HG03442 (cell line): ENCODE results near the gene HELZ.

Source experiments
- ATAC-seq: cut with Tn5 transposase; IDR thresholded peaks from one replicate; pipeline ENCODE4 v1.9.1; 2021; ENCODE audit warnings: mild to moderate bottlenecking, moderate library complexity; ENCODE audit not compliant: unreplicated experiment

Gene HELZ

GRCh38 chr17:67238991-67239390 lies 6.0 kb downstream of the HELZ start:
- no peak for ATAC-seq

DNA sequence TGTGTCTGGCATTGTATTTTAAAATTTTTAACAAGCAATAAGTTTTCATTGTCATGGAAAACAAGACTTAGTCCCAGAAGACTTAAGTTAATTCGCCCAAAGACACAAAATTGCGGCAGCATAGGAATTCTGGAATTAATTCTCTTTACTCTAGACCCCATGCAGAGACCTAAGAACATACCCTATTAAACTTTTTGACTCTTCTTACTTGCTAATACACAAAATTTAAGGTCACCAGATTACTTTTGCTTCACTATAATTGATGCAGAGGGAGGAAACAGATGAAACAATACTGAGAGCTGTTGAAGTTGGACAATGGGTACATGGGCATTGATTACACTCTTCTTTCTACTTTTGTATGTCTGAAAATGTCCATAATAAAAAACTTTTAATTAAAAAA lies 12.6 kb downstream of the HELZ start:
- no peak for ATAC-seq

GRCh38 chr17:67229109-67229955 lies 15.7 kb downstream of the HELZ start:
- no peak for ATAC-seq

GRCh38 chr17:67227488-67227887 lies 17.5 kb downstream of the HELZ start:
- no peak for ATAC-seq

- ATAC-seq, result no peak
Measured at GRCh38 chr17:67225316-67225715, 19.7 kb downstream of the HELZ start.

DNA sequence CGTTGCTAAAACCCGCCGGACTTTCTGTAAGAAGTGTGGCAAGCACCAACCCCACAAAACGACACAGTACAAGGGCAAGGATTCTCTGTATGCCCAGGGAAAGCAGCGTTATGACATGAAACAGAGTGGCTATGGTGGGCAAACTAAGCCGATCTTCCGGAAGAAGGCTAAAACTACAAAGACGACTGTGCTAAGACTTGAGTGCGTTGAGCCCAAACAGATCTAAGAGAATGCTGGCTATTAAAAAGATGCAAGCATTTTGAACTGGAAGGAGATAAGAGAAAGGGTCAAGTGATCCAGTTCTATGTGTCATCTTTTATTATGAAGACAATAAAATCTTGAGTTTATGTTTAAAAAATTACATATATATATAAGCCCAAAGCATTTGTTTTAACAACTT lies 20.3 kb downstream of the HELZ start:
- ATAC-seq, result no peak

GRCh38 chr17:67223924-67224323 lies 21.1 kb downstream of the HELZ start:
- ATAC-seq, result no peak

- ATAC-seq, result no peak
Measured at GRCh38 chr17:67221062-67221998, 23.7 kb downstream of the HELZ start.

DNA sequence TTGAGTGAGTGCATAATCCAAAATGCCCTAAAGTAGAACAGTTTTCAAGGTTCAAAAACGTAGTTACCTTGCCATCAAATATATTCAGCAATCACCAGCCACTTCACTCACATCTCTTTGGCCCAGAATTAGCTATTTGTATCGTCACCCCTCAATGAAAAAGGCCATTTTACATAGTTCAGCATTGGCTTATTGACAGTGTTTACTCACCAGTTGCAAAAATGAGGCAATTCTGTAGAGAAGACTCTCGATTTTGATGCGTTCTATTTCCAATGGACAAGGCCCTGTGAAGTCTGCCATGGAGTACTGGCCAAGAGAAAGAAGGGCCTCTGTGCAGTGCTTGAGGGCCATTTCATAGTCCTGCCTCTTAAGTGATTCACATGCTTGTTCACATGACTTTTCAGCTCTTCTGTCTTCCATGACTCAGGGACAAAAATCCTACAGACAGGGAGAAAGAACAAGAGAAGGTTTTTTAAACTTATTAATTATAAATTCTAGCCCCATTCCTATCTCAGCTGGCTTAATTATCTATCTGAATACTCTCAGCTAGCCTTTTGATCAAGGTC lies 26.5 kb downstream of the HELZ start:
- no peak for ATAC-seq

DNA sequence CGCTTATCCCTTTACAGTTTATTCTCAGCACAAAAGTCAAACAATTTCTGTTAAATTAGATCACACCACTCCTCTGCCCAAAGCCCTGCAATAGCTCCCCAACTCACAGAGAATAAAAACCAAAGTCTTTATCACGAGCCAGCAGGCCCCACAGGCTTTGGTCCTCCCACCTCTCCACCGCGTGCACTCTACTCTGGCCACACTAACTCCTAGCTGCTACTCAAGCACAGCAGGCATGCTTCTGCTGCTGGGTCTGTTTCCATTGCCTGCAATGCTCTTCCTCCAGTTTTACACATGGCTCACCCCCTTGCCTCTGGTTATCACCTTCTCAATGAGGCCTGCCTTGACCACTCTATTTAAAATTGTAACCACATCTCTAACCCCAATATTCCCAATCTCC lies 27.6 kb downstream of the HELZ start:
- no peak for ATAC-seq

GRCh38 chr17:67216578-67217320 lies 28.2 kb downstream of the HELZ start:
- ATAC-seq, result no peak

GRCh38 chr17:67215991-67216421 lies 29.0 kb downstream of the HELZ start:
- ATAC-seq, result no peak

- ATAC-seq, result no peak
Measured at GRCh38 chr17:67212714-67213417, 32.1 kb downstream of the HELZ start.

DNA sequence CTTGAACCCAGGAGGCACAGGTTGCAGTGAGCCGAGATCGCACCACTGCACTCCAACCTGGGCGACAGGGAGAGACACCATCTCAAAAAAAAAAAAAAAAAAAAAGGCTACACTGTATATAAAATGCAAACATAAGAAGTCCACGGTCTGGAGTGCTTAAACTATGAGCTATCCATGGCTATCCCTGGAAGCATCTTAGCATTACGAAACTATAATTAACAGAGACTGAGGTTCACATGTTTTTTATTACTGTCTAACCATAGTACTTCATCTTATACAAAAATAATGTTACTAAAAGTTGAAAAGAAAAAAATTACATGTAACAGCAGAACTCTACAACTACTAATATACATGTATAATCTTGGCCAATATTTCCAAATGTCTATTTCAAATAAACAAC lies 32.8 kb downstream of the HELZ start:
- ATAC-seq, result no peak

DNA sequence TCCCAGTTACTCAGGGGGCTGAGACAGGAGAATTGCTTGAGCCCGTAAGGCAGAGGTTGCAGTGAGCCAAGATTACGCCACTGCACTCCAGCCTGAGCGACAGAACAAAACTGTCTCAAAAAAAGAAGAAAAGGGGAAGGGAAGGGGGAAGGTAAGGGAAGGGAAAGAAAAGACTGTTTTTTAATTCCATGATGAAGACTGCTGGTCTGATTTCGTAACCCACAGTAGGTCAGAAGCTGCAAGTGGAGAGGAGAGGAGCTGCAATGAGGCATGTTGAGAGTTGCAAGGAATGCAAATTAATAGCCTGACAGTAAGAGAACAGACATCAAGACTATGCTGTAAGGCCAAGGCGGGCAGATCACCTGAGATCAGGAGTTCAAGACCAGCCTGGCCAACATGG lies 33.3 kb downstream of the HELZ start:
- no peak for ATAC-seq

DNA sequence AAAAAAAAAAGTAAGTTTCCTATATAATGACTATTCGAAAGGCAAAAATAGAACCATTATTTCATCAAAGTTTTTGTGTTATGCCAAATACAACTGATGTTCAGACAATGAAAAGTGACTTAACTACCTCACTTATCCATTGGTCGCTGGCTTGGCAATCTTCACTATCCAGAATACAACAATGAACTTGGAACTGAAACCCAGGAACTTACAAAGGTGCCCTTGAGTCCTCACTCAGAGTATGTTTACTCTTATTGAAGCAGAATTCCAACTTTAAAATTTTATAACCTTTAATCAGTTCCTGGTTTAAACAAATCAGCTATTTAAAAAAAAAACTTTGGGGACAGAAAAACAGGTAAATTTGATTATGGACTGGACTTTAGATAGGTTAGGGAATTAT lies 34.1 kb downstream of the HELZ start:
- ATAC-seq, result no peak

- ATAC-seq, result no peak
Measured at GRCh38 chr17:67208232-67208631, 36.8 kb downstream of the HELZ start.

GRCh38 chr17:67203818-67204217 lies 41.2 kb downstream of the HELZ start:
- no peak for ATAC-seq

- ATAC-seq, result no peak
Measured at GRCh38 chr17:67202503-67202902, 42.5 kb downstream of the HELZ start.

DNA sequence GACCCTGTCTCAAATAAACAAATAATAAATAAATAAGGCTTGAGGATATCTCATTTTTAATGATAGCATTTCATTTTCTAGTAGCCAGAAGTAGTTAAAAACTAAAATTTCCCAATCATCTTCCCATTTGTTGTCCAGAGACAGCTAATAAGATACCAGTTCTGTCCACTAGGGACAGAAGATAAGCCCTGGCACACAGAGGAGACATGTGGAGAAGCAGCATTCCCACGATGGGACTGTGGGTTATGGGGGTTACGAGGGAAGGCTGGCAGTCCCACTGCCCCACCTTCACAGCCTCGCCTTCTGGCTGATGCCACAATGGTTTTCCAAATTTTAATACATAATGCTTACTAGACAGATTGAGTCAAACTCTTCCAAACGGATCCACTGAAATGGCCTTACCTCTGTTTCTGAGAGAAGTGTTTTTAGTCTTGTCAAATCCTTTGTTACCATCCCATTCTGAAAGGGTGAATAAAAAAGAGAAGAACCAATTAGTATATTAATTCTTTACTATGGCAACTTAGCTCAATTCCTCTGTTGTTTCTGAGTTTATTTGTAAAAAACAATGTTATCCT lies 44.2 kb downstream of the HELZ start:
- no peak for ATAC-seq
